Neural progenitor cell (in vitro differentiated cells): ENCODE results near the gene IQCE. TPM values are rescaled to one million over a fixed set of nuclear protein-coding genes. Genes with fewer than 3 reads are reported as not detected.
A peak's percentile ranks its signal among the peaks of the same experiment; 100 is the strongest.

Experiments used
- DNase-seq: peaks from one replicate; pipeline ENCODE4 v3.0.0-alpha.2; 2016; ENCODE audit warnings: low spot score
- H2AFZ ChIP-seq: fragments of 200-600 bp; sonication (generic); replicated peaks from 2 replicates; pipeline ENCODE4 v1.6.1; 2016; ENCODE audit warnings: antibody characterized with exemption
- H3F3A ChIP-seq: fragments of 200-600 bp; sonication (generic); 2 replicates; pipeline ENCODE4 v1.6.1; 2016; ENCODE audit warnings: antibody characterized with exemption, low read depth
- H3K27ac ChIP-seq: fragments of 200-600 bp; sonication (generic); 2 replicates; pipeline ENCODE4 v1.5.1; 2016; ENCODE audit warnings: mild to moderate bottlenecking
- H3K27me3 ChIP-seq: fragments of 200-600 bp; sonication (generic); 2 replicates; pipeline ENCODE4 v1.6.1; 2016; ENCODE audit warnings: mild to moderate bottlenecking, moderate library complexity
- H3K36me3 ChIP-seq: fragments of 200-600 bp; sonication (generic); 2 replicates; pipeline ENCODE4 v1.5.1; 2016
- H3K4me1 ChIP-seq: fragments of 200-600 bp; sonication (generic); 2 replicates; pipeline ENCODE4 v1.6.1; 2016; ENCODE audit warnings: mixed run types
- H3K4me2 ChIP-seq: fragments of 200-600 bp; sonication (generic); 2 replicates; pipeline ENCODE4 v1.6.1; 2016
- H3K4me3 ChIP-seq: fragments of 200-600 bp; sonication (generic); 2 replicates; pipeline ENCODE4 v1.5.1; 2016
- H3K79me2 ChIP-seq: fragments of 200-600 bp; sonication (generic); 2 replicates; pipeline ENCODE4 v1.6.1; 2016; ENCODE audit warnings: low read depth
- H3K9ac ChIP-seq: fragments of 200-600 bp; sonication (generic); 2 replicates; pipeline ENCODE4 v1.6.1; 2016
- H3K9me3 ChIP-seq: fragments of 200-600 bp; sonication (generic); 2 replicates; pipeline ENCODE4 v1.5.1; 2016; ENCODE audit warnings: low read depth
- H4K20me1 ChIP-seq: fragments of 200-600 bp; sonication (generic); 2 replicates; pipeline ENCODE4 v1.6.1; 2016; ENCODE audit warnings: low read depth
- H3K27ac Mint-ChIP-seq: 3 replicates; pipeline ENCODE4 v1.8.0; 2021; ENCODE audit warnings: mixed read lengths
- H3K27me3 Mint-ChIP-seq: 2 replicates; pipeline ENCODE4 v1.8.0; 2022; ENCODE audit warnings: low read depth, mild to moderate bottlenecking, inconsistent platforms, moderate library complexity, mixed read lengths; ENCODE audit not compliant: insufficient read depth
- H3K36me3 Mint-ChIP-seq: 3 replicates; pipeline ENCODE4 v1.8.0; 2021; ENCODE audit warnings: mixed read lengths
- H3K4me1 Mint-ChIP-seq: 3 replicates; pipeline ENCODE4 v1.8.0; 2021; ENCODE audit warnings: mixed read lengths
- H3K4me3 Mint-ChIP-seq: 3 replicates; pipeline ENCODE4 v1.8.0; 2021; ENCODE audit warnings: mild to moderate bottlenecking, moderate library complexity, mixed read lengths
- H3K9me3 Mint-ChIP-seq: 3 replicates; pipeline ENCODE4 v1.8.0; 2020; ENCODE audit warnings: mixed read lengths
- CTCF ChIP-seq: fragments of 200-600 bp; sonication (generic); IDR thresholded peaks from 2 replicates; pipeline ENCODE4 v1.5.1; 2017; ENCODE audit warnings: antibody characterized with exemption, mild to moderate bottlenecking
- EZH2 ChIP-seq: fragments of 200-600 bp; sonication (generic); IDR thresholded peaks from 2 replicates; pipeline ENCODE4 v1.6.1; 2017; ENCODE audit warnings: antibody characterized with exemption, mild to moderate bottlenecking, moderate library complexity
- EZH2phosphoT487 ChIP-seq: fragments of 200-600 bp; sonication (generic); IDR thresholded peaks from 2 replicates; pipeline ENCODE4 v1.6.1; 2017; ENCODE audit warnings: antibody characterized with exemption
- total RNA-seq: library from RNA; depleted of rRNA; stranded (reverse); fragments of >200 nt; gene quantifications from 2 replicates; pipeline ENCODE4 v1.2.3, GENCODE V29; 2015; ENCODE audit warnings: low replicate concordance

Gene IQCE
- total RNA-seq, 1 donor from 2014 or later: 4.6 TPM

DNA sequence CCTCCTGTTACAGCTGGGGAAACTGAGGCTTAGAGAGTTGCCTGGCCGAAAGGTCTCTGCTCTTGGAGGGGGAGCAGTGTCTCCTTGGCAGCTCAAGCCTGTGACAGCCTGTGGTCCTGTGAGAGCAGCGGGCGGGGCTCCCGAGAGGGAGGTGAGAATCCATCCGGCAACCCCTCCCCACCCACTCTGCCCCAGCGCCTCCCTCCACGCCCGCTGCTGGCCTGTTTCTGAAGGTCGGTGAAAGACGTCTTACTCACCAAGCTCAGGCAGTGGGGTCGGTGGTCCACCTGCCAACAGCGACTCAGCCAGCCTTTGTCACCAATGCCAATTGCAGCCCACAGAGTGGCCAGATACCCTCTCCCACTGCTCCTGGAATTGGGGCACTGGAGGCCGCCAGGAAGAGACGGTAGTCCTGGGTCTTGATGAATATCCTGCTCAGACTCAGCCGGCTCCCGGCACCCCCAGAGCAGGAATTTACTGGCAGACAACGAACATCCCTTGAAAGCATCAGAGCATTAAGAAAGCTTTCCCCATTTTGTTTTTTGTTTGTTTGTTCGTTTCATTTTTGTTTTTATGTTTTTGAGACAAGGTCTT lies 65.6 kb downstream of the IQCE start:
- TF ChIP-seq CTCF (no peak), EZH2phosphoT487 (no peak), EZH2 (no peak)
- peaks cover 21% of the 10 kb centered on the region for H3K4me1 ChIP-seq
- peaks cover 2% of the 10 kb centered on the region for H3K27me3 Mint-ChIP-seq
- H3K4me3 Mint-ChIP-seq: no peak overlapping the region
- no peaks in the 10 kb centered on the region for H3K36me3 ChIP-seq
- H3K9ac ChIP-seq: no peak overlapping the region
- H3K27ac Mint-ChIP-seq: peak overlapping the region; percentile 19
- no peaks in the 10 kb centered on the region for H3K27me3 ChIP-seq
- H3K4me2 ChIP-seq: no peak overlapping the region
- no peaks in the 10 kb centered on the region for H3K79me2 ChIP-seq
- H2AFZ ChIP-seq: no peak overlapping the region
- no peaks in the 10 kb centered on the region for H4K20me1 ChIP-seq
- H3K27ac ChIP-seq: no peak overlapping the region
- no peak for DNase-seq
- no peaks in the 10 kb centered on the region for H3K9me3 ChIP-seq
- H3K4me1 Mint-ChIP-seq: peaks cover 42% of the 10 kb centered on the region
- H3K36me3 Mint-ChIP-seq: no peaks in the 10 kb centered on the region
- H3F3A ChIP-seq: peaks cover 9% of the 10 kb centered on the region
- H3K4me3 ChIP-seq: no peak overlapping the region
- H3K9me3 Mint-ChIP-seq: no peaks in the 10 kb centered on the region

DNA sequence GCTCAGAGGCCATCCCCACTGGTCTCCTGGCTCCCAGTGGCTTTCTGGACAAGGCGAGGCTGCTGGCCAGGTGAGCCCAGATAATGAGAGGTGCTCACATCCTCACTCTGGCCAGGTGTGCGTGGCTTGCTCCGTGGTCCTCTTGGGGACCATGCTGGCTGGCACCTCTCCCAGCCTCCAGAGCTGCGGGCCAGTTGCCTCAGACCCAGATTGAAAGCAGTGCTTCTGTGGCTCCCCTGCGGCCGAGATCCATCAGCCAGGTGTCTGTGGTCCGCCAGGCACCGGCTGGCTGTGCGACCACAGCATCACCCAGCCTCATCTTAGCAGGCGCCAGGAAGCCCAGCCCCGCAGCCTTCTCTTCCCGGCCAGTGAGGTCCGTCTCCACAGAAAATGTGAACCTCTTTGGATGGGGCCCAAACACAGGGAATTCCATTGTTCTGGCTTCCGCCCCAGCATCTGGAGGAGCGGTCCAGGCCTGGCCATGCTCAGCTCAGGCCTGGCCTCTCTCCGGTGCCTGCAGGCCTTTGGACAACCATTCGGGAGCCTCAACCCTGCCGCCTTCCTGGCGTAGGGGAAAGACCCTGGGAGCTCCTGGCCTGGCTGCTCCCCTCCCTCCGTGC lies 67.8 kb downstream of the IQCE start:
- H3K4me3 Mint-ChIP-seq: no peak overlapping the region
- H3K4me1 ChIP-seq: peaks cover 16% of the 10 kb centered on the region
- no peak for TF ChIP-seq EZH2phosphoT487

DNA sequence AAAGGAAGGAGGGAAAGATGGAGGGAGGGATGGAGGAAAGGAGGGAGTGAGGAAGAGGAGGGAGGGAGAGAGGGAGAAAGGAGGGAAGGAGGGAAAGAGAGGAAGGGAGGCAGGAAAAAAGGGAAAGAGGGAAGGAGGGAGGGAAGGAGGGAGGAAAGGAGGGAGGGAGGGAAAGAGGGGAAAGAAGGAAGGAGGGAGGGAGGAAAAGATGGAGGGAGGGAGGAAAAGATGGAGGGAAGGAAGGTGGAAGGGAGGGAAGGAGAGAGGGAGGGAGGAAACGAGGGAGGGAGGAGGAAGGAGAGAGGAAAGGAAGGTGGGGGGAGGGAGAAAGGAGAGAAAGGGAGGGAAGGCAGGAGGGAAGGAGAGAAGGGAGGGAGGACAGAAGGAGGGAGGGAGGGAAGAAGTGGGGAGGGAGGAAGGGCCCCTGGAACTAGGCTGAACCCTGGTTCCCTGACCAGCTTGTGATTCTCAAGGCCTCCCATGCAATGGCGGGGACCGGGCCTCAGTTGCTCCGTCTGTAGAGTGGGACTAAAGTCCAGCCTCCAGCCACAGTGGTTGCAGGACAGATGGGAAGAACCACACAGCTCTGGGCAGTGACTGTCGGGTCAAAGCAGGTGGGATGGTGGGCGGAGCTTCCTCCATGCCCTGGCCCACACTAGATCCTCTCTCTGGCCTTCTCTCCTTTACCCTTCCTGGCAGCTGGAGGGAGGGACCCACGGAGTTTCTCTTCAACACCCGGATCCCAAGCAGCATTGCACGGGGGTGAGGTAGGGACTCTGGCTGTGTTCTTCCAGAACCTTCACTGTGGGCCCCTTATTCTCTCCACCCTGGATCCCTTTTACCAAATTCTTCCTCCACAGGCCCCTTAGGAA lies 68.7 kb downstream of the IQCE start:
- no peak for DNase-seq
- Histone ChIP-seq H3K36me3 (no peaks in the 10 kb centered on the region), H3K4me3 (no peak overlapping the region), H3K27me3 (no peaks in the 10 kb centered on the region), H3F3A (peaks cover 13% of the 10 kb centered on the region), H3K27ac (no peak overlapping the region), H3K4me1 (peaks cover 7% of the 10 kb centered on the region), H3K9me3 (no peaks in the 10 kb centered on the region), H3K4me2 (no peak overlapping the region), H3K9ac (no peak overlapping the region), H3K79me2 (peaks cover 6% of the 10 kb centered on the region), H4K20me1 (peaks cover 5% of the 10 kb centered on the region), H2AFZ (no peak overlapping the region)
- peak overlapping the region; percentile 76 for H3K27ac Mint-ChIP-seq
- H3K9me3 Mint-ChIP-seq: no peaks in the 10 kb centered on the region
- peaks cover 24% of the 10 kb centered on the region for H3K4me1 Mint-ChIP-seq
- no peak for TF ChIP-seq CTCF
- no peak for TF ChIP-seq EZH2
- TF ChIP-seq EZH2phosphoT487: no peak
- no peaks in the 10 kb centered on the region for H3K36me3 Mint-ChIP-seq
- peaks cover 4% of the 10 kb centered on the region for H3K27me3 Mint-ChIP-seq
- H3K4me3 Mint-ChIP-seq: peak overlapping the region; percentile 7

More for the DNA sequence above, 67.8 kb downstream of the IQCE start:
- Histone ChIP-seq H3K27ac (no peak overlapping the region), H3K4me3 (no peak overlapping the region), H3K9me3 (no peaks in the 10 kb centered on the region), H4K20me1 (no peaks in the 10 kb centered on the region), H3K27me3 (no peaks in the 10 kb centered on the region), H3F3A (peaks cover 19% of the 10 kb centered on the region), H3K79me2 (no peaks in the 10 kb centered on the region), H3K9ac (no peak overlapping the region), H3K36me3 (no peaks in the 10 kb centered on the region), H3K4me2 (no peak overlapping the region), H2AFZ (no peak overlapping the region)
- H3K4me1 Mint-ChIP-seq: peaks cover 32% of the 10 kb centered on the region
- no peak for DNase-seq
- H3K27me3 Mint-ChIP-seq: peaks cover 3% of the 10 kb centered on the region
- no peak overlapping the region for H3K27ac Mint-ChIP-seq
- no peaks in the 10 kb centered on the region for H3K36me3 Mint-ChIP-seq
- H3K9me3 Mint-ChIP-seq: no peaks in the 10 kb centered on the region
